ENCODE data around the gene PHLPP1.

PHLPP1 gene

DNA sequence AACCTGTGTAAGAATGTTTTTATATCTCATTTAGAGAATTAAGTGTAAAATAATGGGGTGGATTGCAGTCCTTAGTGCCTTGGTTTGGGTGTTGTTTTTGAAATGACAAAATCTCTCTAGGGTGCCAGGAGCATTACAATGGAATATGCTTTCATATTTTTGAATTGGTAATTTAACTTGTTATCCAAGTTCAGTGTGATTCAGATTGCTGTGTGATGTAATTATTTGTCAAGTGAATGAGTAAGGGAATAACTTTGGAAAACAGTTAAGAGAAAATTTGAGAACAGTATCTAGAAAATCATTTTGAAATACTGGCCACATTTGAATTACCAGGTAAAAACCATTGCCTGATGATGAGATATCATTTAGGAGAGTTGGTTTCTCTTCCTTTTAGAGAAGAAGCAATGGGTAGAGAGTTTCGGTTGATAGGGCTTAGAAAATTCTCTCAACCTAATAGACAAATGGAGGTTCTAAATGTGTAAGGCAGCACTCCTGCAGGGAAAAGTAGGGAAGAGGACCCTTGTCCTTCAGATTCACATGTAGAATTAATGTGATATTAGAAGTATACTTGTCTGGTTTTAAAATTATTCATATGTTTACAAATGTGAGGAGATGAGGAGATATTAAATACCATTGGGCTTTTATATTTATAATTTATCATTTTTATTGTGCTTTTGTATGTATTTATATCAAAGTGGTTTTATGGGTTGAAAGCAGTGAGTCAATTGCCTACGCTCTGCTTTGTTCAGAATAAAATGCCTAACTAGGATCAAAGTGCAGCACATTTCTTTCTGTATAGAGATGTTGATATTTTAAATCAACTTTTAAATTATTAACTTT, 124.8 kb downstream of the PHLPP1 start:
- TF ChIP-seq CTCF (IDR thresholded peaks at IDR 0.05) (no peak), ZFX (IDR thresholded peaks at IDR 0.05; ENCODE audit: borderline replicate concordance) (no peak)

GRCh38 chr18:62841405-62841804, 126.1 kb downstream of the PHLPP1 start:
- TF ChIP-seq CTCF (IDR thresholded peaks at IDR 0.05) (no peak), ZFX (IDR thresholded peaks at IDR 0.05; ENCODE audit: borderline replicate concordance) (no peak)
- no peak overlapping the region for H3K27ac ChIP-seq

More for the DNA sequence above, 124.8 kb downstream of the PHLPP1 start:
- no peak overlapping the region for H3K27ac ChIP-seq

- no peak for TF ChIP-seq ZFX (IDR thresholded peaks at IDR 0.05; ENCODE audit: borderline replicate concordance)
- TF ChIP-seq CTCF (IDR thresholded peaks at IDR 0.05), result no peak
These were observed 127.6 kb downstream of the PHLPP1 start for GRCh38 chr18:62842898-62843297.

DNA sequence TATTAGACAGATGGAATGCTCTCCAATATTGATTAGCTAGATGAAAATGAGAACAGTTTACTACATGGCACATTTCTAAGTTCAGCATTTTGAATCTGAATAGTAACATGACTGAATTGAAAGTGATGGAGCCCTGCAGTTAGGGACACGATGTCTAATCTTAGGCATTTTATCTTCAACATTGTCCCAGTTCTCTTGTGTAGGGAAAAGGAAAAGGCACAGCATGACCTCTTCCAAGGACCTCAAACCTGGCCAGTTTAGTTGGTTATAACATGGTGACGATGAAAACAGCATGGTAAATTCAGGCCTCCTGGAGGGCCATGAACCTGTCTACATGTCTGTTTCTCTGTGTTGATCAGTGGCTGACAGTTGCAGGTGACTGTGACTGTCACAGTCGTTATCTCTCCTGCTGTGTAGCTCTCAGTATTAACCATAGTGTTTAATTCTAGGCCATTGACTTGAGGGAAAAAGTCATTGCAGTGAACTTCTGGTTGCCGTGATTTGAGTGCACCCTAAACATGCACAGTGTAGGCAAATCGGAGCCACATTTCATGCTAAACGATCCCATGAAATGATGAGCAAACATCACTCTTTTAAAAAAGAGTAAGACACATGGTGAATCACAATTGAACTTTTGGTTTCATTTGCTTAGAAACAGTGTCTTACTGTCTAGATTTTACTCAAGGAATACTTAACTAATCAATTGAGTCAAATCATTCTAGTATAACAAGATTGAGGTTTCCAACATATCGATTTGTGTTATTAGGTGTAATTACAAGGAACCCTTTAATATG, 129.7 kb downstream of the PHLPP1 start:
- TF ChIP-seq ZFX (IDR thresholded peaks at IDR 0.05; ENCODE audit: borderline replicate concordance), result no peak
- TF ChIP-seq CTCF (IDR thresholded peaks at IDR 0.05), result no peak
- no peak overlapping the region for H3K27ac ChIP-seq

More at GRCh38 chr18:62842898-62843297, 127.6 kb downstream of the PHLPP1 start:
- no peak overlapping the region for H3K27ac ChIP-seq

DNA sequence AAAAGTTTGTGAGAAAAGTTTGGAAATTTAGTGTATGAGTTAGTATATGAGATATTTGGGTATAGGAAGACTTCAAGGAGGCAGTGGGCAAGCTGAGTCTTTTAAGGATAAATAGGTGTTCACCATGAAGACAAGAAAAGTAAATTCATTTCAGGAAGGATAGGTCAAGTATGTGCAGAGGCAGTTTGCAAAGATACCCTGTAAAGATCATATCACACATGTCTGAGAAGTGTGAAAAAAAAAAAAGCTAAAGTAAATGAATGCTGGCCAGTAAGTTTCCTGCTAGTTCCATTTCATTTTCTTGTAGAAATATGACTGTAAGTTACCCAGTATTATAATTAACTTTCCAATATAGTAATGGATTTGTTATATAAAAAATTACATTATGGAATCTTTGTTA, 131.0 kb downstream of the PHLPP1 start:
- H3K27ac ChIP-seq, result no peak overlapping the region
- no peak for TF ChIP-seq CTCF (IDR thresholded peaks at IDR 0.05)
- TF ChIP-seq ZFX (IDR thresholded peaks at IDR 0.05; ENCODE audit: borderline replicate concordance), result no peak

- TF ChIP-seq CTCF (IDR thresholded peaks at IDR 0.05) (no peak), ZFX (IDR thresholded peaks at IDR 0.05; ENCODE audit: borderline replicate concordance) (no peak)
- H3K27ac ChIP-seq, result no peak overlapping the region
These were observed 131.7 kb downstream of the PHLPP1 start for GRCh38 chr18:62847081-62847480.

- H3K27ac ChIP-seq, result no peak overlapping the region
- TF ChIP-seq ZFX (IDR thresholded peaks at IDR 0.05; ENCODE audit: borderline replicate concordance) (no peak), CTCF (IDR thresholded peaks at IDR 0.05) (no peak)
These were observed 133.6 kb downstream of the PHLPP1 start for GRCh38 chr18:62848946-62849345.

Data from 22Rv1 (cell line).